GM12878 (cell line): ENCODE results near the gene GREB1. TPM values are rescaled to one million over a fixed set of nuclear protein-coding genes. Genes with fewer than 3 reads are reported as not detected.

Experiments
- ATAC-seq: fragments of 200-7000 bp; cut with Tn5 transposase; 3 replicates; pipeline ENCODE4 v1.9.1; 2020; ENCODE audit warnings: mild to moderate bottlenecking, moderate library complexity
- BruUV-seq: library from RNA; stranded (reverse); fragments of 400-500 nt; replicated peaks from 2 replicates; lab custom pipeline; 2021; lab: Mats Ljungman, UMichigan
- CTCF ChIA-PET: fragments of 300-600 bp; sonication (Branson Sonifier 250); formaldehyde crosslinking; extraction: SDS; loops from one replicate; lab custom pipeline; 2021; ENCODE audit warnings: inconsistent platforms; lab: Yijun Ruan, JAX
- POLR2A ChIA-PET: fragments of 350-600 bp; formaldehyde crosslinking; extraction: SDS; loops from one replicate; lab custom pipeline; 2021; ENCODE audit warnings: inconsistent platforms; lab: Charles Lee
- RAD21 ChIA-PET: fragments of 300-600 bp; sonication (Branson Sonifier 250); formaldehyde crosslinking; loops from one replicate; lab custom pipeline; 2023; ENCODE audit warnings: antibody characterized with exemption; ENCODE audit not compliant: unreplicated experiment; lab: Charles Lee
- SMC1A ChIA-PET: fragments of 300-600 bp; sonication (Branson Sonifier 250); formaldehyde crosslinking; loops from one replicate; lab custom pipeline; 2023; ENCODE audit not compliant: unreplicated experiment, uncharacterized antibody; lab: Charles Lee
- DNase-seq: peaks from one replicate; pipeline ENCODE4 v3.0.0-alpha.2; 2011; ENCODE audit warnings: low read depth, low spot score
- FAIRE-seq: peaks from 3 replicates; lab custom pipeline; 2011; peaks lifted over from hg19 to GRCh38; lab: Jason Lieb, UNC
- H2AFZ ChIP-seq: 2 replicates; pipeline ENCODE4 v1.6.0; 2011; ENCODE audit warnings: low read depth, low read length, control low read depth; ENCODE audit not compliant: control insufficient read depth
- H3K27ac ChIP-seq: 2 replicates; pipeline ENCODE4 v1.5.1; 2011; ENCODE audit warnings: control low read depth; ENCODE audit not compliant: control insufficient read depth, insufficient read depth
- H3K27me3 ChIP-seq, 2 experiments: replicated peaks in 1 of 2; 2 replicates each; pipeline versions ENCODE4 v1.6.0 to v1.6.1; 2011; ENCODE audit warnings: low read length in 1 of 2; ENCODE audit not compliant: control insufficient read depth in 2 of 2, insufficient read depth in 2 of 2
- H3K36me3 ChIP-seq, 2 experiments: 2 replicates each; pipeline ENCODE4 v1.5.1; 2011; ENCODE audit warnings: low read length in 1 of 2; ENCODE audit not compliant: control insufficient read depth in 2 of 2, insufficient read depth in 2 of 2
- H3K4me1 ChIP-seq: 2 replicates; pipeline ENCODE4 v1.6.1; 2011; ENCODE audit warnings: mild to moderate bottlenecking, low read length, moderate library complexity, mixed read lengths; ENCODE audit not compliant: control insufficient read depth, insufficient read depth
- H3K4me2 ChIP-seq: 2 replicates; pipeline ENCODE4 v1.6.0; 2011; ENCODE audit warnings: control low read depth; ENCODE audit not compliant: control insufficient read depth, insufficient read depth
- H3K4me3 ChIP-seq: fragments of 200-600 bp; sonication (generic); 2 replicates; pipeline ENCODE4 v1.5.1; 2016
- H3K79me2 ChIP-seq: 2 replicates; pipeline ENCODE4 v1.6.0; 2011; ENCODE audit warnings: low read length; ENCODE audit not compliant: control insufficient read depth, insufficient read depth
- H3K9ac ChIP-seq: 2 replicates; pipeline ENCODE4 v1.8.0; 2011; ENCODE audit warnings: low read length, control low read depth, mixed read lengths; ENCODE audit not compliant: control insufficient read depth, insufficient read depth
- H3K9me3 ChIP-seq: replicated peaks from 3 replicates; pipeline ENCODE4 v1.5.1; 2011; ENCODE audit warnings: mild to moderate bottlenecking, low read length; ENCODE audit not compliant: control insufficient read depth, insufficient read depth
- H4K20me1 ChIP-seq: 2 replicates; pipeline ENCODE4 v1.6.0; 2011; ENCODE audit not compliant: control insufficient read depth, insufficient read depth
- CBFB ChIP-seq: IDR thresholded peaks from 2 replicates; pipeline ENCODE4 v1.6.1; 2016; ENCODE audit warnings: antibody characterized with exemption, low read depth
- CBX3 ChIP-seq: fragments of 200-600 bp; sonication (generic); IDR thresholded peaks from 2 replicates; pipeline ENCODE4 v1.6.1; 2016; ENCODE audit warnings: low read depth, borderline replicate concordance
- EZH2 ChIP-seq: IDR thresholded peaks from 2 replicates; pipeline ENCODE4 v1.6.1; 2012; ENCODE audit warnings: low read depth, mild to moderate bottlenecking, control low read depth, inconsistent platforms, low read length, borderline replicate concordance; ENCODE audit not compliant: control insufficient read depth
- KDM1A ChIP-seq: fragments of 200-600 bp; sonication (generic); IDR thresholded peaks from 2 replicates; pipeline ENCODE4 v1.6.1; 2016; ENCODE audit warnings: borderline replicate concordance
- MTA3 ChIP-seq: IDR thresholded peaks from 2 replicates; pipeline ENCODE4 v1.6.1; 2012; ENCODE audit warnings: low read length, inconsistent platforms, borderline replicate concordance
- RCOR1 ChIP-seq: conservative IDR thresholded peaks from 2 replicates; pipeline ENCODE4 v1.6.1; 2012; ENCODE audit warnings: low read depth, low read length, improper control_type of control experiment
- SMAD1 ChIP-seq: fragments of 450-650 bp; IDR thresholded peaks from 2 replicates; pipeline ENCODE4 v1.6.1; 2018; ENCODE audit warnings: mild to moderate bottlenecking, low read depth; ENCODE audit not compliant: partially characterized antibody
- TCF7 ChIP-seq: IDR thresholded peaks from 2 replicates; pipeline ENCODE4 v1.6.1; 2014; ENCODE audit warnings: antibody characterized with exemption, borderline replicate concordance
- WRNIP1 ChIP-seq: IDR thresholded peaks from 2 replicates; pipeline ENCODE4 v1.6.1; 2011; ENCODE audit warnings: low read depth, low read length, improper control_type of control experiment, borderline replicate concordance
- YBX1 ChIP-seq: fragments of 450-650 bp; IDR thresholded peaks from 2 replicates; pipeline ENCODE4 v1.6.1; 2016; ENCODE audit warnings: antibody characterized with exemption
- YY1 ChIP-seq: IDR thresholded peaks from 2 replicates; pipeline ENCODE4 v1.6.1; 2011; ENCODE audit warnings: low read depth, mild to moderate bottlenecking, low read length
- ZBTB11 ChIP-seq: fragments of 450-650 bp; formaldehyde crosslinking; IDR thresholded peaks from 2 replicates; pipeline ENCODE4 v1.5.0; 2022; ENCODE audit warnings: mild to moderate bottlenecking, missing genetic modification characterization
- ZNF24 ChIP-seq: fragments of 450-650 bp; IDR thresholded peaks from 2 replicates; pipeline ENCODE4 v1.6.1; 2017; ENCODE audit warnings: antibody characterized with exemption, mild to moderate bottlenecking
- WGBS: methylation state at CpG from one replicate; pipeline ENCODE4 v1.1.6; 2016; ENCODE audit warnings: low lambda C conversion rate; ENCODE audit not compliant: insufficient replicate concordance, insufficient coverage; ENCODE audit errors: missing lambda C conversion rate; 5-methylcytosine and 5-hydroxymethylcytosine counted together
- in situ Hi-C: fragments of 300-500 bp; cut with MboI; formaldehyde crosslinking; loops from 9 replicates; pipeline ENCODE4 v1.14.3; 2018; ENCODE audit warnings: mixed read lengths
- intact Hi-C: fragments of 100-400 bp; cut with micrococcal nuclease; formaldehyde crosslinking; loops from one replicate; pipeline ENCODE4 v1.14.2; 2022; ENCODE audit not compliant: unreplicated experiment
- polyA plus RNA-seq, 11 experiments: library from polyadenylated mRNA; depleted of rRNA in 4 of 11; unstranded in 6 of 11; stranded (reverse) in 5 of 11; fragments of >200 nt; fragmentation: Nextera tagmentation in 4 of 11; fragmentation: Illumina TruSeq in 1 of 11; extraction: Ambion mirVana in 4 of 11; extraction: Trizol in 1 of 11; gene quantifications; 1 replicate in 1 of 11; 2 replicates in 10 of 11; pipeline versions ENCODE4 v1.2.1 to v1.2.3, GENCODE V29; 2011 to 2016; ENCODE audit warnings: inconsistent platforms in 2 of 11, missing spikeins in 2 of 11, low read depth in 1 of 11
- total RNA-seq, 4 experiments: library from RNA; depleted of rRNA in 3 of 4; stranded (reverse); fragments of >200 nt in 3 of 4; fragmentation: Illumina TruSeq in 1 of 4; extraction: Trizol in 1 of 4; gene quantifications; 2 replicates each; pipeline versions ENCODE4 v1.2.1 to v1.2.3, GENCODE V29; 2013 to 2021
- TF ChIP-seq, protein P1 (sequence below): fragments of 450-650 bp; IDR thresholded peaks from 2 replicates; pipeline ENCODE4 v1.6.1; 2017; ENCODE audit warnings: mild to moderate bottlenecking, moderate library complexity
- TF ChIP-seq, protein P2 (sequence below): IDR thresholded peaks from 2 replicates; pipeline ENCODE4 v1.6.1; 2012; ENCODE audit warnings: mild to moderate bottlenecking, low read depth, low read length

GREB1 gene
- total and polyA plus RNA-seq, 10 of the 15 experiments (the other 5 are each of a cell fraction or from before 2014, with no cell fraction given), result 0.09 to 2.1 (median 0.37) TPM; not detected in 1

GRCh38 chr2:11535899-11536344 is 2.1 kb downstream of the GREB1 start:
- Histone ChIP-seq H3K79me2 (no peaks in the 10 kb centered on the region), H3K27ac (no peak overlapping the region), H3K9ac (no peak overlapping the region), H2AFZ (no peak overlapping the region), H4K20me1 (no peaks in the 10 kb centered on the region), H3K4me2 (no peak overlapping the region), H3K36me3 (no peaks in the 10 kb centered on the region), H3K9me3 (no peaks in the 10 kb centered on the region), H3K4me1 (no peaks in the 10 kb centered on the region), H3K27me3 (peaks cover 0 to under 1% of the 10 kb centered on the region in 2 experiments; a peak in 1 of 4 replicates), H3K4me3 (no peak overlapping the region)
- BruUV-seq, result no TSS peak
- in situ Hi-C loops (no loop called here), intact Hi-C loops (no loop called here)
- no peak for DNase-seq
- CTCF ChIA-PET, result no interaction called here
- POLR2A ChIA-PET, result no interaction called here
- WGBS, result 52% methylated on average over 7 of the region's 7 CpGs
- no peak for FAIRE-seq
- SMC1A ChIA-PET, result no interaction called here
- no peak for ATAC-seq
- RAD21 ChIA-PET, result no interaction called here
- no peak for TF ChIP-seq EZH2
- no peak for TF ChIP-seq ZBTB11 (CRISPR knock-in tag)
- TF ChIP-seq, protein P1, sequence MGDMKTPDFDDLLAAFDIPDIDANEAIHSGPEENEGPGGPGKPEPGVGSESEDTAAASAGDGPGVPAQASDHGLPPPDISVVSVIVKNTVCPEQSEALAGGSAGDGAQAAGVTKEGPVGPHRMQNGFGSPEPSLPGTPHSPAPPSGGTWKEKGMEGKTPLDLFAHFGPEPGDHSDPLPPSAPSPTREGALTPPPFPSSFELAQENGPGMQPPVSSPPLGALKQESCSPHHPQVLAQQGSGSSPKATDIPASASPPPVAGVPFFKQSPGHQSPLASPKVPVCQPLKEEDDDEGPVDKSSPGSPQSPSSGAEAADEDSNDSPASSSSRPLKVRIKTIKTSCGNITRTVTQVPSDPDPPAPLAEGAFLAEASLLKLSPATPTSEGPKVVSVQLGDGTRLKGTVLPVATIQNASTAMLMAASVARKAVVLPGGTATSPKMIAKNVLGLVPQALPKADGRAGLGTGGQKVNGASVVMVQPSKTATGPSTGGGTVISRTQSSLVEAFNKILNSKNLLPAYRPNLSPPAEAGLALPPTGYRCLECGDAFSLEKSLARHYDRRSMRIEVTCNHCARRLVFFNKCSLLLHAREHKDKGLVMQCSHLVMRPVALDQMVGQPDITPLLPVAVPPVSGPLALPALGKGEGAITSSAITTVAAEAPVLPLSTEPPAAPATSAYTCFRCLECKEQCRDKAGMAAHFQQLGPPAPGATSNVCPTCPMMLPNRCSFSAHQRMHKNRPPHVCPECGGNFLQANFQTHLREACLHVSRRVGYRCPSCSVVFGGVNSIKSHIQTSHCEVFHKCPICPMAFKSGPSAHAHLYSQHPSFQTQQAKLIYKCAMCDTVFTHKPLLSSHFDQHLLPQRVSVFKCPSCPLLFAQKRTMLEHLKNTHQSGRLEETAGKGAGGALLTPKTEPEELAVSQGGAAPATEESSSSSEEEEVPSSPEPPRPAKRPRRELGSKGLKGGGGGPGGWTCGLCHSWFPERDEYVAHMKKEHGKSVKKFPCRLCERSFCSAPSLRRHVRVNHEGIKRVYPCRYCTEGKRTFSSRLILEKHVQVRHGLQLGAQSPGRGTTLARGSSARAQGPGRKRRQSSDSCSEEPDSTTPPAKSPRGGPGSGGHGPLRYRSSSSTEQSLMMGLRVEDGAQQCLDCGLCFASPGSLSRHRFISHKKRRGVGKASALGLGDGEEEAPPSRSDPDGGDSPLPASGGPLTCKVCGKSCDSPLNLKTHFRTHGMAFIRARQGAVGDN, result no peak
- TF ChIP-seq, protein P2, sequence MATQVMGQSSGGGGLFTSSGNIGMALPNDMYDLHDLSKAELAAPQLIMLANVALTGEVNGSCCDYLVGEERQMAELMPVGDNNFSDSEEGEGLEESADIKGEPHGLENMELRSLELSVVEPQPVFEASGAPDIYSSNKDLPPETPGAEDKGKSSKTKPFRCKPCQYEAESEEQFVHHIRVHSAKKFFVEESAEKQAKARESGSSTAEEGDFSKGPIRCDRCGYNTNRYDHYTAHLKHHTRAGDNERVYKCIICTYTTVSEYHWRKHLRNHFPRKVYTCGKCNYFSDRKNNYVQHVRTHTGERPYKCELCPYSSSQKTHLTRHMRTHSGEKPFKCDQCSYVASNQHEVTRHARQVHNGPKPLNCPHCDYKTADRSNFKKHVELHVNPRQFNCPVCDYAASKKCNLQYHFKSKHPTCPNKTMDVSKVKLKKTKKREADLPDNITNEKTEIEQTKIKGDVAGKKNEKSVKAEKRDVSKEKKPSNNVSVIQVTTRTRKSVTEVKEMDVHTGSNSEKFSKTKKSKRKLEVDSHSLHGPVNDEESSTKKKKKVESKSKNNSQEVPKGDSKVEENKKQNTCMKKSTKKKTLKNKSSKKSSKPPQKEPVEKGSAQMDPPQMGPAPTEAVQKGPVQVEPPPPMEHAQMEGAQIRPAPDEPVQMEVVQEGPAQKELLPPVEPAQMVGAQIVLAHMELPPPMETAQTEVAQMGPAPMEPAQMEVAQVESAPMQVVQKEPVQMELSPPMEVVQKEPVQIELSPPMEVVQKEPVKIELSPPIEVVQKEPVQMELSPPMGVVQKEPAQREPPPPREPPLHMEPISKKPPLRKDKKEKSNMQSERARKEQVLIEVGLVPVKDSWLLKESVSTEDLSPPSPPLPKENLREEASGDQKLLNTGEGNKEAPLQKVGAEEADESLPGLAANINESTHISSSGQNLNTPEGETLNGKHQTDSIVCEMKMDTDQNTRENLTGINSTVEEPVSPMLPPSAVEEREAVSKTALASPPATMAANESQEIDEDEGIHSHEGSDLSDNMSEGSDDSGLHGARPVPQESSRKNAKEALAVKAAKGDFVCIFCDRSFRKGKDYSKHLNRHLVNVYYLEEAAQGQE, result no peak
- TF ChIP-seq RCOR1, result no peak
- TF ChIP-seq KDM1A, result no peak
- no peak for TF ChIP-seq TCF7
- no peak for TF ChIP-seq CBFB
- no peak for TF ChIP-seq ZNF24
- no peak for TF ChIP-seq YBX1
- TF ChIP-seq SMAD1, result no peak
- TF ChIP-seq CBX3, result no peak
- TF ChIP-seq YY1, result no peak
- TF ChIP-seq WRNIP1, result no peak
- no peak for TF ChIP-seq MTA3
